Fibroblast of skin of right quadriceps (primary cell): ENCODE measurements around the gene MSI2.
"Not testable (repeated sequence)": the region's sequence is repeated elsewhere in the genome, so short reads cannot be mapped to it uniquely, and the experiment has no call there.

ENCODE experiments used
- DNase-seq: peaks from one replicate; pipeline ENCODE4 v3.0.0-alpha.2; 2013

Gene MSI2

DNA sequence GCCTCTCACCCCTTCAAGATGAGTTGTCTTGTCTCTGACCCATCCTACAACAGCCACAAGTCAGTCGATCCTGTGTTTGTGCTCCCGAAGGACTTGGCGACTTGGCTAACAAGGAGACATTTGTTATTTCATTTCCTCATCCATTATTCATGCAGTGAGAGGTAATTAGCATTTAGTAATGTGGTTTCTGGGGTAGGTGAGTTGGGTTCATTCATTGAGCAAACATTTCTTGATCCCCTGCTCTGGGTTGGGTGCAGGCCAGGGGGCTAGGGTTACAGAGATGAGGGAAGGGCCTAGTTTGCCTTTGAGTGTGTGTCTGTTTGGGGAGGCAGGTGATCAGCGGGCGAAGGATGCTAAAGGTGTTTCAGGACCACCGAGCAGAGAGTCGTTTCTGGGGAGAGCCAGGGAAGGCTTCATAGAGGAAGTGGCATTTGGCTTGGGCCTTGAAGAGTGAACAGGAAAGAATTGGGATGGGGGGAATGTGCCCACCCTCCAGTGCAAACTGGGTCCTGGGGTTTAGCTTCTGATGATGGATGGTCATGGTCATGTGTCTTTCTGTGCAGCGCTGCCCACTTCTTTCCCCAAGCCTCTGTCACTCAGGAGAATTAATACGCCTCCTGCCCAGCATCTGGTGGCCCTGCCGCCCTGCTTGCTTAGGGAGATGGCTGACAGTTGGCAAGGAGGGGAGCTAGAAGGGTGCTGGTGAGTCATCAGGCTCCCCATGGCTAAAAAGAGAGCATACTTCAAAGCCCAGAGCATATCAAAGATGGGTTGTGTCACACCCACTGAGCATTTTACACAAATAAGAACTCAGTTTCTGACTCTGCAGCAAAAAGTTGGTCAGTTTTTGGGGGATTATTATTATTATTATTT is 38.5 kb downstream of the MSI2 start:
- peak; percentile 35 for DNase-seq

- DNase-seq: peak; percentile 75
These were observed 39.3 kb downstream of the MSI2 start for GRCh38 chr17:57295526-57296023.

GRCh38 chr17:57296231-57296630 is 39.9 kb downstream of the MSI2 start:
- DNase-seq: no peak

- DNase-seq: no peak
These were observed 42.9 kb downstream of the MSI2 start for GRCh38 chr17:57299176-57299575.

DNA sequence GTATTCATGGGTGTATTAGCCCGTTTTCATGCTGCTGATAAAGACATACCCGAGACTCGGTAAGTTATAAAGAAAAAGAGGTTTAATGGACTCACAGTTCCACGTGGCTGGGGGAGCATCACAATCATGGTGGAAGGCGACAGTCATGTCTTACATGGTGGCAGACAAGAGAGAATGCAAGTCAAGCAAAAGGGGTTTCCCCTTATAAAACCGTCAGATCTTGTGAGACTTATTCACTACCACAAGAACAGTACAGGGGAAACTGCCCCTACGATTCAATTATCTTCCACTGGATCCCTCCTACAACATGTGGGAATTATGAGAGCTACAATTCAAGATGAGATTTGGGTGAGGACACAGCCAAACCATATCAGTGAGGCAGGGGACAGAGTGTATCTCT is 44.3 kb downstream of the MSI2 start:
- DNase-seq: not testable (repeated sequence)

DNA sequence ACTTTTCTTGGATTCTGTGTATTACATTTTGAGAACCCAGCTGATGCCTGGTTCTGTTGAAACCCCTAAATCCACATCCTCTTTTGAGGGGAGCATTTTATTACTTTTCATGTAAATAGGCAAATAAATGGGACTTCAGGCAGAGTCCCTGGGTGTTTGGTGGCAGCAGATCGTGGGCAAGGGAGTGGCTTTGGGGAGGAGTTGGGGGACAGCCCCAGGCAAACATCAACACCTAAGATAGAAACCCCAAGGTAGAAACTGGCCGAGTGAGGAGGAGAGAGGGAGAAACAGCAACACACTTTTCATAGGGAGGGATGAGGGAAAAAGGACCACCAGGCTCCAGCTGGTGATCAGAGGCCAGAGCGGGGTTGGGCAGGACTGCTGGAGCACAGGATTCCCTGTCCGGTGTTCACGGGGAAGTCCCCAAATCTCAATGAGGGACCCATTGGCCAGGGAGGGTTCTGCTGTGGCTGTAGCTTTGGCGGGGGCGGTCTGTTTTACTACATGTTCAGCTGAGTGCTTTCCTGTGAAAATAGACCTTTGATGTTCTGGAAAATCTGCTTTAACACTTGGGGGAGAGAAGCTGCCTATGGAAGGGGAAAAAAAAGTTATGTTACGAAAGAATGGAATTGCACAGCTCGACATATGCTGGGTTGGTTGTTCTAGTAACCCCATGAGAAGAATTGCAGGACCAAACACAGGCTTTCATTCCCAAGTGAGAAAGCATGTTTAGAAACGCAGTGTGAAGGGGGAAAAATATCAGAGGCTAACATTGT is 46.6 kb downstream of the MSI2 start:
- DNase-seq: no peak

DNA sequence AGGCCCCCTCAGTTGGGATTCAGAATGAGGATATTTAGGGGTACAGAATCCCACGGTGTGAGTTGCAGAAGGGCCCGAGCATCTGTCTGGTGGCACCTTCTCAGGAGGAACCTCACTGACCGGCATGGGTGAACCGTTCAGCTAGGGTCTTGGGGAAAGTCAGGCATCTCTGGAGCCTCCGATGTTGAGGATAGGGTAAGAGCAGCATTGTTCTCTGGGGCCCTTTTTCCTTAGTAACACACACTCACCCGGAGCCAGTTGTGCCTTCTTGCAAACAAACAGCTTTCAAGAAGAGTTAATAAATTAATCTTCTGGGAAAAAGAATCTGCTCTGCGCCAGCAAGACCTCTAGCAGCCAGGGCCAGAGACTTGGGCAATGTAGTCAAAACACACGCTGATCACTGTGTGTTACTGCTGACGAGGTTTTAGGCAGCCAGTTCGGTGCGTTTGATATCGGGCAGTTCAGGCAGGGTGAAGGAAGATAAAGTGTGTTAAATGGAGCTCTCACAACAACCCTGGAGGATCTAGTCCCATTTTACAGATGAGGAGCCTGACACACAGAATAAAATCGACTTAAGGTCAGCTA is 48.9 kb downstream of the MSI2 start:
- DNase-seq: no peak

DNA sequence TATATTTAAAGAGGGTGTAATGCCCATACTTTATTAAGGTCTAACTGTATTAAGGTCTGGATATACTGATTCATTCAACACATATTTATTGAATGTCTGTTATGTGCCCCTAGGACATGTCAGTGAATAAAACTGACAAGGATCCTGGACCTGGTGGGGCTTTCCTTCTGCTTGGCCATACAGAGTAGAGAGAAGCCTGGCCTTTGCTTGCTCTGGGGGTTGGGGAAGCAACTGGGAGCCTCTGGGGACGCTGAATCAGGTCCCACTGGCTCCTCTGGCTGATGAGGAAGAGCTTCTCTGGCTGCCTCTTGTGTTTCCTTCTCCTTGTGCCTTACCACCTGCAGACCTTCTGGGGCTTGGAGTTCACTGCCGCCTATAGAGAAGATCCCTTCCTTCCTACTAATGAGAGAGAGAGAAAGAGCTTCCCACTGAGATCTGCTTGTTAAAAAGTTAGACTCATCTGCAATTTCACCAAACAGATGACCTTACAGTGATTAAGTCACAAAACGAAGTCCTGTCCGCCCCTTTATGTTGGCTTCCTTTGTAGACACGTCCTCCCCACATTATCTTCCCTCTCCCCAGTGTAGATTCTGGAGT is 49.7 kb downstream of the MSI2 start:
- peak; percentile 23 for DNase-seq

DNA sequence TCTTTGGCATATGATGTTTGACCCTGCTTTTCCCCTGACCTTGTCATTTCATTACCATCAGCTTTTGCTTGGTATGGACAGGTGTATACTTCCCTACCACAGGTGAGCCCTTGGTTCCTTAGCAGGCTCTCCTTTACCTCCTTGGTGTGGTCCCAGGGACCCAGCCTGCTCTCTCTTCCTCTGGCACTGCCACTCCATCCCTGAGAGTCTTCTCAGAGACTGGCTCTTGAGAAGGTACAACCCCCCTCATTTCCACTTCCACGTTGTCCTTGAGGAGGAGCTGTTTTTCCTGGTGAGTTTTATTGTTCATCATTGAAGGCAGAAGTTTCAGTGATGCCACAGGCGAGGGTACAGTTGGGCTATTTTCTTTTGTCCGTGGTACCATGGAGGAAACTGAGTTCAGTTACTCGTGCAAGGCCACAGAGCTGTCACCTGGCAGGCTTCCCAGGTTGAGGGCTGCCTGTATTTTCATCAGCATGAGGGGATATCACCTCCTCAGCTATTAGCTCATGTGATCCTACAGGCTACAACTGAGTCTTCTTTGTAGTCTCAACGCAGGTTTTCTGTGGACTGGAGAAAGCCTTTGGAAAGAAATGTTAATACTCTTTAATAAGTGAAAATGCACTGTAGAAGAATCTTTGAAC is 52.3 kb downstream of the MSI2 start:
- no peak for DNase-seq

- no peak for DNase-seq
These were observed 53.2 kb downstream of the MSI2 start for GRCh38 chr17:57309479-57309878.

GRCh38 chr17:57311281-57312216 is 55.2 kb downstream of the MSI2 start:
- DNase-seq: no peak

DNA sequence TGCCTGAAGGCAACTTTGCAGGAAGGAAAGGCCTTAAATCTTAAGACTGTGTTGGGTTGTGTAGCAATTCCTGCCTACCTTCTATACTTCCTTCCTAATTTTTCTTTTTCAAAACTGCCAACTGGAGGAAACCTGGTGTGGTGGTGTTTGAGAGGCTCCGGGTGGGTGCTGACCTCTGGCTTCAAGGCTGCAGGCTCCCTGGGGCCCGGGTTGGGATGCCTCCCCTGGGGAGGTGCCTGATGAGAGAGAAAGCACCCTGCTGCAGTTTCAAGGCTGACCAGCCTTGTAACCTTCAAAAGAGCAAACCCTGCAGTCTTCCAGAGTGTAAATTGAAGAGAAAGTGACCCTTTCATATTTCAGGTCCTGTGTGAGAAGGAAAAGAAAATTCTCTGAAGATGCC is 55.9 kb downstream of the MSI2 start:
- no peak for DNase-seq

DNA sequence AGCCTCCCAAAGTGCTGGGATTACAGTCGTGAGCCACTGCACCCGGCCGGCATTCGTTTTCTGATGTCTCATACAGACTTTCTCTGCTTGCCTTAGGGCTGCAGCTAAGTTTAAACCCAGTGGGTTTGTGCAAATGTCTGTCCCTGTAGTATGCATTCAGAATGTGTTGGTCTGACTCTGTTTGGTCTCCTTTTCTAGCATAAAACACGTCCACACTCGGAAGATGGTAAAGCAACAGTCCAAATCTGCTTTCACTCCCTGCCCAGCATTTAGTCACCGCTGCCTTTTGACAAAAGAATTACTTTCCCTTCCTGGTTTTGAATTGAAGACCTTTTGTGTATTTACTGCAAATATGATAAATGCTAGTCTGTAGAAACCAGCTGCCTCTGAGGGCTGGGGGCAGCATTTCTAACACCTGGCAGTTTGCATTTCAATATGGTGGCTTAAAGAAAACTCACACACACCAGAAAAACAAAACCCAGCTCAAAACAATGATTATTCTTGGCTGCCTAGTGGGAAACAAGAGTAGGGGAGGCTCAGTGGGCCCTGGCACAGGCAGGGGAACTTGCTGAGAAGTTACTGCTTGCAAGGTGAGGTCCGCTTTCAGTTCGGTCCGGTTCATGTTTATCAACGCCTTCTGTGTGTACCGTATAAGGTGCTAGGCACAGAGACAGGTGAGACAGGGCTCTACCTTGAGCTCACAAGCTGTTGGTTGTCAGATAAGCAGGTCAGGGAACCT is 56.9 kb downstream of the MSI2 start:
- no peak for DNase-seq

GRCh38 chr17:57315061-57316015 is 59.0 kb downstream of the MSI2 start:
- DNase-seq: no peak

- DNase-seq: no peak
These were observed 60.0 kb downstream of the MSI2 start for GRCh38 chr17:57316361-57316760.

GRCh38 chr17:57317079-57317478 is 60.8 kb downstream of the MSI2 start:
- no peak for DNase-seq

DNA sequence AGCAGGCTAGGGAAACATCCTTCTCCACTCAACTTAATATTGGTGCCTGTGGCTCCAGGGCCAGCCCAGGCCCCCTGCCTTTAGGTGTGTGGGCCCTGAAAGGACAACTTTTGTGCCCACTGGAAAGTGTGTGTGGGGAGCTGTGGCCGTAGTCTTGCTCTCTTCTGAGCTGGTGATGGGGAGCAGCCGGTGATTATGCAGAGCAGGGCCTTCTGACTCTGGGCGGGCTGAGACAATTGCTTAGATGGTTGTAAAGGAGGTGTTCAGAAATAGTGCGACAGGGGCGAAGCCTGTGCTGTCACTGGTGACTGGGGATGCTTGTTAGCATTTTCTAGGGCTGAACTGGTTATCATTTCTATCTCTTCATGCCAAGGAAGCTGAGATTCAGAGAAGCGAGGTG is 62.6 kb downstream of the MSI2 start:
- DNase-seq: no peak

GRCh38 chr17:57319806-57320205 is 63.5 kb downstream of the MSI2 start:
- DNase-seq: no peak

- no peak for DNase-seq
These were observed 67.1 kb downstream of the MSI2 start for GRCh38 chr17:57323391-57323790.

DNA sequence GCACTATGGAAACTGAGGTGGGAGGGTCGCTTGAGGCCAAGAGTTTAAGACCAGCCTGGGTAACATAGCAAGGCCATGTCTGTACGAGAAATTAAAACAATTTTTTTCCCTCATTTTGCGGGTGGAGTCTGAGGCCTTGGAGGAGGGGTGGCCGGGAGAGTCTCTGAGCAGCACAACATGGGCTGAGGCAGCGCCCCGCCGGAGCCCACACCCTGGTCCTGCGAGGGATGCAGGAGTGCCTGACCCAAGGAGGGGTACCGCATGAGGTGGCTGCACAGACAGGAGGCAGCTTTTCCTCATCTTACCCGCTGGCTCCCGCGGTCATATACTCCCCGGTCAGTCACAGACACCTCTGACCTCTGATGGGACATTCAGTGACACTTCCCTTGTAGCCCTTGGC is 67.7 kb downstream of the MSI2 start:
- no peak for DNase-seq
